HG03025 (cell line): ENCODE measurements around the gene KHDRBS2.
"Not testable (repeated sequence)": the region's sequence is repeated elsewhere in the genome, so short reads cannot be mapped to it uniquely, and the experiment has no call there.

Source experiments
- ATAC-seq: cut with Tn5 transposase; IDR thresholded peaks from one replicate; pipeline ENCODE4 v1.9.1; 2021; ENCODE audit warnings: mild to moderate bottlenecking, moderate library complexity; ENCODE audit not compliant: unreplicated experiment, low FRiP score

KHDRBS2 gene

GRCh38 chr6:61886608-61887259, 399.3 kb downstream of the KHDRBS2 start:
- no peak for ATAC-seq

DNA sequence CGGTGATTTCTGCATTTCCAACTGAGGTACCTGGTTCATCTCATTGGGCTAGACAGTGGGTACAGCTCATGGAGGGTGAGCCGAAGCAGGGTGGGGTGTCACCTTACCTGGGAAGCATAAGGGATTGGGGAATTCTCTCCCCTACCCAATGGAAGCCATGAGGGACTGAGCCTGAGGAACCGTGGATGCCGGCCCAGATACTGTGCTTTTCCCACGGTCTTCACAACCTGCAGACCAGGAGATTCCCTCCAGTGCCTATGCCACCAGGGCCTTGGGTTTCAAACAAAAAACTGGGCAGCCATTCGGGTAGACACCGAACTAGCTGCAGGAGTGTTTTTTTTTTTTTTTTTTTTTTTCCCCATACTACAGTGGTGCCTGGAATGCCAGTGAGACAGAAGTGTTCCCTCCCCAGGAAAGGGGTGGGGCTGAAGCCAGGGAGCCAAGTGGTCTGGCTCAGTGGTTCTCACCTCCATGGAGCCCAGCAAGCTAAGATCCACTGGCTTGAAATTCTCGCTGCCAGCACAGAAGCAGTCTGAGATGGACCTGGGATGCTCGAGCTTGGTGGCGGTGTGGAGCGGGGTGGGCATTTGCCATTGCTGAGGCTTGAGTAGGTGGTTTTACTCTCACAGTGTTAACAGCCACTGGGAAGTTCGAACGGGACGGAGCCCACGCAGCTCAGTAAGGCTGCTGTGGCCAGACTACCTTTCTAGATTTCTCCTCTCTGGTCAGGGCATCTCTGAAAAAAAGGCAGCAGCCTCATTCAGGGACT, 416.2 kb downstream of the KHDRBS2 start:
- no peak for ATAC-seq

- ATAC-seq, result no peak
Measured at GRCh38 chr6:61868507-61869080, 417.4 kb downstream of the KHDRBS2 start.

DNA sequence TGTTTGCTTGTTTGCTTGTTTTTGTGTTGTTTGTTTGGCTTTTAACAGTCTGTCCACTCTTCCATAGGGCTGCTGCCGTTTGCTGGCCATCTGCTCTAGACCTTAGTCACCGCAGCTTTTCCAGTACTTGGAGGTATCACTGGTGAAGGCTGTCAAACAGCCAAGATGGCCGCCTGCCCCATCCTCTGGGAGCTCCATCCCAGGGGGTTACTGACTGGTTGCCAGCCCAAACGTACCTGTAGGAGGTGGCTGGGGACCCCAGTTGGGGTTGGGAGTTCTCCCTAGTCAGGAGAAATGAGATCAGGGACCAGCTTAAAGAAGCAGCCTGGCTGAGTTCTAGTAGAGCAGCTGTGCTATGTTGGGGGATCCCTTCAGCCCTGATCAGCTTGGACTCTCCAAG, 418.4 kb downstream of the KHDRBS2 start:
- no peak for ATAC-seq

DNA sequence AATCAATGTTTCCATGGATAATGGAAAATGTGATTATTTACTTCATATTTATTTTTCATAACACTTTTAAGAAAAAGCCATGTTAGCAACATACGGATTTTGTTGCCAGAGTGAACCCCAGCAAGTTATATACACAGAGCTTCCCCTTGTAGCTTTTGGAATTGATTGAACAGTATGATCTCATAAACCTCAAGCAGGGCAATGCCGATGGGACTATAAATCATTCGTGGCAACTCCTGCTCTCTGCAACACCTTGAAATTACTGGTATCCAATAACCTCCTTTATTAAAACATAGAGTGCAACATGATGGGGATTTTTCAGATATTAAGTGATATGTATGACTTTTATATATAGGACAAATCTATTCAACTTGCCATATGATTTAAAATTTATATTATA, 428.5 kb downstream of the KHDRBS2 start:
- ATAC-seq, result no peak

DNA sequence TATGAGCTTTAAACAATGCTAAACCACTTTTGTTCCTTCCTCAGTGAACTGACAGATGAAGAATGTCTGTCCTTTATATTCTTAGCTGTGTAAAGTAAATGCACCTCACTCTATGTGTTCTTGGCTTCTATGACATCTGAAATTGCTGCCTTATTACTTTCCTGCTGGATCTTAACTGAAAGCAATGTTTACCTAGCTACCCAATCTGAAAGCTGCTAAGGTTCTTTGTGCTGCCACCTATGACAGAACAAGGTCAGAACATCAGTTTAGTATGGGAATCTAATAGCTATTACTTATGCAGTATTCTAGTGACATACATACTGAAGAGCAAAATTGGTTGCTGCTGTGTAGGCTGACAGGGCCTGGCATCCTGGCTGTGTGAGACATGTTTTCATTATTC, 444.1 kb downstream of the KHDRBS2 start:
- no peak for ATAC-seq

GRCh38 chr6:61835237-61835636, 450.8 kb downstream of the KHDRBS2 start:
- ATAC-seq, result no peak

DNA sequence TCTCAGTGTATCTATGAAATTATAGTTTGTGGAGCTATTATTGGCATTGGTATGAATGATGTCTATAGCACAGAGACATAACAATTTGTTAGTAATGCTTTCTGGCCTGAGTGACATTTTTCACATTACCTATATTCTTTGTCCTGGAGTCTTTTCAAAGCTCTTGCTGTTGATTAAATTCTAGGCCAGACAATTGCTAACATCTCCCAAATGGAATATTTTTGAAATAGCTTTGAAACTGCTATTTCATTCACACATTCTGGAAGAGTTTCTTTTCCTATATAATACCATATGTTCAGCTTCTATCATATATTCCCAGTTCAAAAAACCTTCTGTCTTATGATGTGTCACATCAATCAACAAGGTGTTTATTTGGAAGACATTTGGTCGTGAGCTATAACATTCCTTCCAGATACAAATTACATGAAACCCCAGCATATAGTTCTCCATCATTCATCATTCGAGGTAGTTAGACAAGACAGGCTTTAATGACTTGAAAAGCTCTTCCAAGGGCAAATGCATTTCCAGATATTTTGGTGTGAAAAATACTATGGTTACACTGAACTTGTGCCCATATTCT, 452.8 kb downstream of the KHDRBS2 start:
- no peak for ATAC-seq

- no peak for ATAC-seq
Measured at GRCh38 chr6:61817716-61818115, 468.3 kb downstream of the KHDRBS2 start.

GRCh38 chr6:61810047-61810446, 476.0 kb downstream of the KHDRBS2 start:
- ATAC-seq, result no peak

DNA sequence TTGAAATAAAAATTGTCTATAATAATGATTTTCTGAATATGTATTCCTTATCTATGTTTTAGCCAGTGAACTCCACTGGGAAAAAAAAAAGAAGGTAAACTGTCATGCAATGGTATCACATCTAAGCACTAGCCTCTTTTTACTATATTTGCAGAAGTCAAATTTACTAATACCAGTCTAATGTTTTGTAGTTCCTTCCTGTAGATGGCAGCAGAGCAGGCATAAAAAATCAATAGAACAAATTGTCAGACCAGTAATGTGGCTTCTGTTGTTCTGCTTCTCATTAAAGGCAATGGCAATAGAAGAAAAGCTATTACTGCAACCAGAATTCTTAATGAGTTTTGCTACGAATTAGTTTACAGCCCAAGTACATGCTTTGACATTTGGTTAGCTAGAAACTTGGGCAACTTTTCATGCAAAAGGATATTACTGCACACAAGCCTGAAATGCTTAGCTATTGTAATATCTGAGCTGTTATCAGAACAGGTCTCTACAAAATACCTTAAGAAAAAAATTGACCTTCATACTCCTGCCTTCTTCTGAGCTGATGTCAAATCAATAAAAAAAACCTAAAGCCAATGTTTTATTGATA, 476.9 kb downstream of the KHDRBS2 start:
- ATAC-seq, result no peak

DNA sequence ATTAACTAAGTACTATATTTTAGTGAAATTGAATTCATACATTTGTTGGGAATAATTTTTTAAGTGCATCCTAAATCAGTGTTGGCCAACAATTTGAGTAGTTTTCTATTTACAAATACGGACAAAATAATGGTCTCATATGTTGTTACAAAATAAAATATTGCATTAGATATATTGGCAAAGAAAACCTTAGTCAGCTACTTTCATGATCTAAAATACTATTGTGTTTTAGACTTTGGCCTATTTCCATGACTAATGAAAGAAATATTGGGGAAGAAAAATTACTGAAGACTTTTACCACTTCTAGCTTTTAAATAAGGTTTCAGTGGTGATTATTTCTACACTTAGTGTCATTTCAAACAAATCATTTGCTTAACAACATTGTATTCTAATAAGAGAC, 498.0 kb downstream of the KHDRBS2 start:
- ATAC-seq, result no peak

- not testable (repeated sequence) for ATAC-seq
Measured at GRCh38 chr6:61769446-61769845, 516.6 kb downstream of the KHDRBS2 start.

DNA sequence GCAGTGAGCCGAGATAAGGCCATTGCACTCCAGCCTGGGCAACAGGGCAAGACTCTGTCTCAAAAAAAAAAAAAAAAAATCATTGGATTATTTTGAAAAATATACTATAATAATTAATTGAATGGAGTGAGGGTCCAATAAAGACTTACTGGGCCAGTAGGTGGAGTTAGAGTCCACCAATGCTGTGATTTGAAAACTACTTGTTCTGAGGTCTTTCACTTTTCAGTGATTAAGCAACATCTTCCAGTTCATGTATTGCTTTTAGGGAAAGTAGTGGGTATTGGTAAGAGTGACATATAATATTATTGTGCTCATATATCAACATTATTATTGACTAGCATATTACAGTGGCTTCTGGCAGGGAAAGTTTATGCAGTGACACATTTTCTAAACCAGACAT, 530.3 kb downstream of the KHDRBS2 start:
- ATAC-seq, result no peak

GRCh38 chr6:61751986-61752385, 534.0 kb downstream of the KHDRBS2 start:
- no peak for ATAC-seq

DNA sequence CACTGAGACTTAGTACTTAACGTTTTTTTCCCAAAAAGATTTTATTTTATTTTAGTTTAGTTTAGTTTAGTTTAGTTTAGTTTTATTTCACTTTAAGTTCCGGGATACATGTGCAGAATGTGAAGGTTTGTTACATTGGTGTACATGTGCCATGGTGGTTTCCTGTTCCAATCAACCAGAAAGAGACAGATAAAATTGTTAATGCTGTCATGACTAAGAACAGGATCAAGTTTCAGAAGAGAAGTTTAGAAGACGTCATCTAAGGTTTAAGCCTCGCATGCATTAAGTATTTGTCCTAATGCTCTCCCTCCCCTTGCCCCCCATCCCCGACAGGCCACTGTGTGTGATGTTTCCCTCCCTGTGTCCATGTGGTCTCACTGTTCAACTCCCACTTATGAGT, 540.0 kb downstream of the KHDRBS2 start:
- ATAC-seq, result no peak

GRCh38 chr6:61711849-61712248, 574.2 kb downstream of the KHDRBS2 start:
- ATAC-seq, result no peak

- ATAC-seq, result no peak
Measured at GRCh38 chr6:61688165-61688564, 597.9 kb downstream of the KHDRBS2 start.

DNA sequence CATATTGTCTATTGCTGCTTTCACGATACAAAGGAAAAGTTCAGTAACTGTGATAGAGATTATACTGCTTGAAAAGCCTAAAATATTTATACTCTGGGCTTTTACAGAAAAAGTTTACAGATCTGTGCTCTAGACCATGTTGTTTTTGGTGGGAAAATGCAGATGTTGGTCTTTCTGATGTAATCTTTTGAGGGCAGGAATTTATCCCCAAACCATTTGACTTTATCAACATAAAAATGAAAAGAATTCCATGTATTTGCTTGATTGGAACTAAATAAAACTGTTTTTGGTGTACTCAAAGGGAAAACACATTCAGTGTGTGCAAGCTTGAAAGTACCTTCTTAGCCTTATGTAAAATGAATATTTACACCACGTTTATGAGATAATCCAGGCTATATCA, 603.5 kb downstream of the KHDRBS2 start:
- ATAC-seq, result no peak

GRCh38 chr6:61679625-61680024, 606.4 kb downstream of the KHDRBS2 start:
- ATAC-seq, result no peak

DNA sequence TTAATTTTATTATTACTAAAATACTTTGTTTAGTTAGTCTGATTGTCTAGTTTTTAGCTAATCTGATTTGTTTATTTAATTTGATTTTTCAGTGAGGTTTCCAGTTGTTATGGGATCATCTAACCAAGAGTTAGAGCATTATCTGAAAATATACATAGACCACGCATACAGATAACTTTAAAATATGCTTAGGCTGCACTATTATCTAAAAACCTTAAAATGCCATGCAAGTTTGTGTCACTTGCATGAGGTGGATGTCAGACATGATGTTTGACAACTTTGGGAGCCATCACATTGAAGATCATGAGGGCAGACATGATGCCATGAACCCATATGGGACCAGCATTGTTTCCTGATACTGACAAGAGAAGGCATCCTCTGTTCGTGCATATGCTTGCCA, 610.3 kb downstream of the KHDRBS2 start:
- no peak for ATAC-seq
